Loucy (cell line): Measurements from ENCODE around the gene TTC21A.

Experiments
- CTCF ChIP-seq: fragments of 200-600 bp; sonication (generic); conservative IDR thresholded peaks from 2 replicates; pipeline ENCODE4 v1.5.1; 2014; ENCODE audit warnings: mild to moderate bottlenecking, antibody characterized with exemption, low read length
- EZH2phosphoT487 ChIP-seq: fragments of 200-600 bp; IDR thresholded peaks from 2 replicates; pipeline ENCODE4 v1.6.1; 2018; ENCODE audit warnings: antibody characterized with exemption, mild to moderate bottlenecking, moderate library complexity, borderline replicate concordance

GRCh38 chr3:39149498-39150147 lies 42.1 kb downstream of the TTC21A start:
- TF ChIP-seq CTCF (no peak), EZH2phosphoT487 (no peak)
